GM23338 (cell line): ENCODE results near the gene SYNE1. TPM values are rescaled to one million over a fixed set of nuclear protein-coding genes. Genes with fewer than 3 reads are reported as not detected.

Experiments
- ATAC-seq: fragments of 200-7000 bp; cut with Tn5 transposase; 3 replicates; pipeline ENCODE4 v1.9.1; 2020
- DNase-seq: peaks from one replicate; pipeline ENCODE4 v3.0.0-alpha.2; 2015; ENCODE audit warnings: low spot score
- H2AFZ ChIP-seq: fragments of 200-600 bp; sonication (generic); 2 replicates; pipeline ENCODE4 v1.8.0; 2016; ENCODE audit warnings: antibody characterized with exemption, mild to moderate bottlenecking, moderate library complexity
- H3F3A ChIP-seq: fragments of 200-600 bp; sonication (generic); replicated peaks from 2 replicates; pipeline ENCODE4 v1.8.0; 2017; ENCODE audit warnings: antibody characterized with exemption, mixed run types, low read depth
- H3K27ac ChIP-seq: fragments of 200-600 bp; sonication (generic); 2 replicates; pipeline ENCODE4 v1.6.1; 2016; ENCODE audit warnings: low read depth
- H3K27me3 ChIP-seq: fragments of 200-600 bp; sonication (generic); 2 replicates; pipeline ENCODE4 v1.8.0; 2016; ENCODE audit warnings: mild to moderate bottlenecking, mixed run types, moderate library complexity; ENCODE audit not compliant: insufficient read depth
- H3K36me3 ChIP-seq: fragments of 200-600 bp; sonication (generic); 2 replicates; pipeline ENCODE4 v1.8.0; 2016; ENCODE audit warnings: mild to moderate bottlenecking; ENCODE audit not compliant: insufficient read depth
- H3K4me1 ChIP-seq: fragments of 200-600 bp; sonication (generic); 2 replicates; pipeline ENCODE4 v1.8.0; 2016; ENCODE audit warnings: mild to moderate bottlenecking, moderate library complexity; ENCODE audit not compliant: insufficient read depth
- H3K4me2 ChIP-seq: fragments of 200-600 bp; sonication (generic); 2 replicates; pipeline ENCODE4 v1.7.1; 2017; ENCODE audit warnings: mixed run types
- H3K4me3 ChIP-seq: fragments of 200-600 bp; sonication (generic); 2 replicates; pipeline ENCODE4 v1.6.1; 2016; ENCODE audit warnings: mixed run types
- H3K79me2 ChIP-seq: fragments of 200-600 bp; sonication (generic); replicated peaks from 2 replicates; pipeline ENCODE4 v1.8.0; 2017; ENCODE audit warnings: mild to moderate bottlenecking; ENCODE audit not compliant: insufficient read depth
- H3K9me2 ChIP-seq: fragments of 200-600 bp; sonication (generic); 2 replicates; pipeline ENCODE4 v1.8.0; 2017; ENCODE audit not compliant: insufficient read depth
- H4K20me1 ChIP-seq: fragments of 200-600 bp; sonication (generic); replicated peaks from 2 replicates; pipeline ENCODE4 v1.8.0; 2017; ENCODE audit warnings: mild to moderate bottlenecking; ENCODE audit not compliant: insufficient read depth
- H3K27ac Mint-ChIP-seq: 2 replicates; pipeline ENCODE4 v1.8.0; 2020; ENCODE audit warnings: inconsistent platforms, mild to moderate bottlenecking, moderate library complexity, mixed read lengths
- H3K27me3 Mint-ChIP-seq: 3 replicates; pipeline ENCODE4 v1.8.0; 2022; ENCODE audit warnings: low read depth, mild to moderate bottlenecking, moderate library complexity, mixed read lengths, inconsistent platforms; ENCODE audit not compliant: insufficient read depth, poor library complexity
- H3K36me3 Mint-ChIP-seq: 3 replicates; pipeline ENCODE4 v1.8.0; 2021; ENCODE audit warnings: low read depth, mild to moderate bottlenecking, inconsistent platforms, moderate library complexity, mixed read lengths
- H3K4me1 Mint-ChIP-seq: 3 replicates; pipeline ENCODE4 v1.8.0; 2020; ENCODE audit warnings: mild to moderate bottlenecking, inconsistent platforms, mixed read lengths
- H3K4me3 Mint-ChIP-seq: 3 replicates; pipeline ENCODE4 v1.8.0; 2021; ENCODE audit warnings: moderate library complexity, mild to moderate bottlenecking, inconsistent platforms, mixed read lengths
- H3K9me3 Mint-ChIP-seq: 3 replicates; pipeline ENCODE4 v1.8.0; 2020; ENCODE audit warnings: moderate library complexity, mild to moderate bottlenecking, inconsistent platforms, mixed read lengths
- CREB1 ChIP-seq: fragments of 250-450 bp; sonication (Bioruptor Pico); IDR thresholded peaks from 2 replicates; pipeline ENCODE4 v1.5.0; 2020; ENCODE audit warnings: low read depth, mild to moderate bottlenecking, moderate library complexity
- CTCF ChIP-seq, 2 experiments: fragments of 200-600 bp in 1 of 2; sonication (generic) in 1 of 2; conservative IDR thresholded peaks; 2 replicates each; pipeline versions ENCODE4 v1.5.1 to v1.6.1; 2016 to 2017; ENCODE audit warnings: antibody characterized with exemption in 2 of 2, low read depth in 2 of 2, mild to moderate bottlenecking in 2 of 2, moderate library complexity in 1 of 2
- EZH2 ChIP-seq: fragments of 200-600 bp; sonication (generic); IDR thresholded peaks from one replicate; pipeline ENCODE4 v1.8.0; 2017; ENCODE audit warnings: antibody characterized with exemption, mild to moderate bottlenecking, low read depth; ENCODE audit not compliant: unreplicated experiment
- EZH2phosphoT487 ChIP-seq: fragments of 200-600 bp; sonication (generic); IDR thresholded peaks from one replicate; pipeline ENCODE4 v1.8.1; 2018; ENCODE audit warnings: antibody characterized with exemption; ENCODE audit not compliant: unreplicated experiment
- JUNB ChIP-seq: IDR thresholded peaks from one replicate; pipeline ENCODE4 v1.6.1; 2016; ENCODE audit warnings: antibody characterized with exemption; ENCODE audit not compliant: unreplicated experiment
- POLR2AphosphoS5 ChIP-seq: IDR thresholded peaks from 2 replicates; pipeline ENCODE4 v1.6.1; 2016; ENCODE audit warnings: antibody characterized with exemption, low read depth
- REST ChIP-seq: IDR thresholded peaks from one replicate; pipeline ENCODE4 v1.6.1; 2018; ENCODE audit warnings: antibody characterized with exemption; ENCODE audit not compliant: unreplicated experiment
- STAT1 ChIP-seq: IDR thresholded peaks from one replicate; pipeline ENCODE4 v1.6.1; 2016; ENCODE audit warnings: antibody characterized with exemption; ENCODE audit not compliant: unreplicated experiment
- ZNF114 ChIP-seq: fragments of 250-450 bp; sonication (Bioruptor Pico); IDR thresholded peaks from 2 replicates; pipeline ENCODE4 v1.5.0; 2020; ENCODE audit warnings: mild to moderate bottlenecking, moderate library complexity
- ZNF331 ChIP-seq: fragments of 250-450 bp; sonication (Bioruptor Pico); IDR thresholded peaks from 2 replicates; pipeline ENCODE4 v1.5.0; 2020; ENCODE audit warnings: low read depth, mild to moderate bottlenecking, moderate library complexity
- ZNF462 ChIP-seq: fragments of 250-450 bp; sonication (Bioruptor Pico); IDR thresholded peaks from 2 replicates; pipeline ENCODE4 v1.5.0; 2020; ENCODE audit warnings: mild to moderate bottlenecking, moderate library complexity
- polyA plus RNA-seq: library from polyadenylated mRNA; unstranded; fragments of >200 nt; fragmentation: Nextera tagmentation; extraction: Ambion mirVana; gene quantifications from 2 replicates; pipeline ENCODE4 v1.2.1, GENCODE V29; 2016
- total RNA-seq: library from RNA; depleted of rRNA; stranded (reverse); fragments of >200 nt; shearing (Covaris generic); gene quantifications from 2 replicates; pipeline ENCODE4 v1.2.3, GENCODE V29; 2014

The SYNE1 gene
- total and polyA plus RNA-seq, 2 experiments from 2014 or later = 3.9 to 13.6 TPM

DNA sequence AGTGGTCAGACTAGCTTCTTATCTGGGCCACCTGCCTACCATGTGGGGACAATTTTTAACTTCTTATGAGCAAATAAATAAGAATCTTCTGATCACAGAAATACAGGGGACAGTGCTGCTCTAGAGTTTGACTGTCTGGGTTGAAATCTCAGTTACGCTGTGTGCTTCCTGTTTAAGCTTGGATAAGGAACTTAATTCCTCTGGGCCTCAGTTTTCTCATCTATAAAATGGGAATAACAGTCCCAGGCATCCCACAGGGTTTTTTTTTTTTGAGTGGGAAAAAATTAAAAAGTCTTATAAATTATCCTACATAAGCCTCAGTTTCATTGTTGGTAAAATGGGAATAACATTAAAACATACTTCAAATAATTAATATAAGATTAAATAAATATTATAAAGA is 488.8 kb downstream of the SYNE1 start:
- peaks cover 2% of the 10 kb centered on the region for H3K27me3 Mint-ChIP-seq
- no peaks in the 10 kb centered on the region for H3K79me2 ChIP-seq
- no peak overlapping the region for H3K4me3 ChIP-seq
- H2AFZ ChIP-seq = no peak overlapping the region
- no peaks in the 10 kb centered on the region for H4K20me1 ChIP-seq
- no peaks in the 10 kb centered on the region for H3K9me2 ChIP-seq
- H3K4me1 ChIP-seq = no peaks in the 10 kb centered on the region
- H3K27ac ChIP-seq = no peak overlapping the region
- ATAC-seq (no peak), DNase-seq (no peak)
- H3F3A ChIP-seq = no peaks in the 10 kb centered on the region
- no peaks in the 10 kb centered on the region for H3K36me3 ChIP-seq
- H3K4me1 Mint-ChIP-seq = peaks cover 10% of the 10 kb centered on the region
- H3K36me3 Mint-ChIP-seq = no peaks in the 10 kb centered on the region
- H3K4me2 ChIP-seq = no peak overlapping the region
- no peaks in the 10 kb centered on the region for H3K9me3 Mint-ChIP-seq
- no peak overlapping the region for H3K27ac Mint-ChIP-seq
- TF ChIP-seq JUNB (no peak), EZH2phosphoT487 (no peak), ZNF331 (CRISPR knock-in tag) (no peak), POLR2AphosphoS5 (no peak)
- no peak overlapping the region for H3K4me3 Mint-ChIP-seq
- H3K27me3 ChIP-seq = no peaks in the 10 kb centered on the region

DNA sequence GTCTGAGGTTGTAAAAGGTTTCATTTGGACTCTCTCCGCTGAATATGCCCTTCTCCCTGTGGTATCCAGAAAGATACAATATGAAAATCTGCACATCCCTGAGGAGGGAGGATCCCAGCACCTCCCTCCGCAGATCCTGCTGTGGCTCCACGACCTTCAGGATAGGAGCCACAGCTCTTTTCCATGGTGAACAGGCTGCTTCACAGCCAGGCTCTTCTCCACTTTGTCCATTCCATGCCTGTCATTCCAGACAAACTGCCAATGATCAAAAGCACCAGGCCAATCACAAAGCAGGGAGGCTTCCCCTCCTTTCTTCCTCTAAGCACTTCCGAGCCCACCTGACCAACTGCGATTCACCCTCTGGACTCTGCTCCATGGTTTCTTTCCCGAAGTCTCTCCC is 489.9 kb downstream of the SYNE1 start:
- Histone ChIP-seq H3K27ac (no peak overlapping the region), H4K20me1 (no peaks in the 10 kb centered on the region), H3F3A (no peaks in the 10 kb centered on the region), H3K9me2 (no peaks in the 10 kb centered on the region), H3K79me2 (no peaks in the 10 kb centered on the region), H3K27me3 (no peaks in the 10 kb centered on the region), H2AFZ (no peak overlapping the region), H3K4me2 (no peak overlapping the region), H3K36me3 (no peaks in the 10 kb centered on the region), H3K4me3 (no peak overlapping the region), H3K4me1 (no peaks in the 10 kb centered on the region)
- peaks cover 2% of the 10 kb centered on the region for H3K27me3 Mint-ChIP-seq
- H3K4me3 Mint-ChIP-seq = no peak overlapping the region
- no peak for ATAC-seq
- peaks cover 10% of the 10 kb centered on the region for H3K4me1 Mint-ChIP-seq
- no peaks in the 10 kb centered on the region for H3K36me3 Mint-ChIP-seq
- H3K9me3 Mint-ChIP-seq = no peaks in the 10 kb centered on the region
- no peak for DNase-seq
- no peak overlapping the region for H3K27ac Mint-ChIP-seq
- TF ChIP-seq CTCF (conservative IDR thresholded peaks at IDR 0.05; ENCODE audit: low read depth in 2 of 2) (no peak), STAT1 (no peak), CREB1 (CRISPR knock-in tag) (no peak), ZNF331 (CRISPR knock-in tag) (no peak), ZNF114 (CRISPR knock-in tag) (no peak), REST (no peak), EZH2 (no peak), ZNF462 (CRISPR knock-in tag) (no peak), JUNB (no peak)
